Upper lobe of left lung (tissue), 6 donors: ENCODE data around the gene SCFD2. TPM values are rescaled to one million over a fixed set of nuclear protein-coding genes. Genes with fewer than 3 reads are reported as not detected.

Experiments used
- ATAC-seq, 2 donors: fragments of 200-7000 bp; cut with Tn5 transposase; one replicate each; pipeline ENCODE4 v1.9.1; 2022; ENCODE audit warnings: mild to moderate bottlenecking in 2 of 2, moderate library complexity in 2 of 2; ENCODE audit not compliant: low FRiP score in 2 of 2
- DNase-seq, 2 donors: peaks; one replicate each; pipeline ENCODE4 v3.0.0-alpha.2; 2019 to 2020
- H3K27ac ChIP-seq, 4 donors: fragments of 200-600 bp; sonication (generic); one replicate each; pipeline ENCODE4 v1.5.1; 2016 to 2019
- H3K27me3 ChIP-seq, 4 donors: fragments of 200-600 bp; sonication (generic); one replicate each; pipeline ENCODE4 v1.5.1; 2017 to 2019
- H3K36me3 ChIP-seq, 4 donors: fragments of 200-600 bp; sonication (generic); one replicate each; pipeline ENCODE4 v1.5.1; 2016 to 2019
- H3K4me1 ChIP-seq, 4 donors: fragments of 200-600 bp; sonication (generic); one replicate each; pipeline ENCODE4 v1.5.1; 2018 to 2019
- H3K4me3 ChIP-seq, 4 donors: fragments of 200-600 bp; sonication (generic); one replicate each; pipeline ENCODE4 v1.5.1; 2017 to 2019; ENCODE audit warnings: mild to moderate bottlenecking in 2 of 4, moderate library complexity in 1 of 4
- H3K9me3 ChIP-seq, 4 donors: fragments of 200-600 bp; sonication (generic); one replicate each; pipeline ENCODE4 v1.5.1; 2018 to 2019
- CTCF ChIP-seq, 6 experiments: fragments of 450-650 bp in 4 of 6; fragments of 200-600 bp in 2 of 6; sonication (generic) in 2 of 6; IDR thresholded peaks; one replicate each; pipeline ENCODE4 v1.5.1; 2016 to 2019; ENCODE audit warnings: antibody characterized with exemption in 6 of 6
- EP300 ChIP-seq, 4 donors: sonication (generic); formaldehyde crosslinking; IDR thresholded peaks; one replicate each; pipeline ENCODE4 v1.5.1; 2017; ENCODE audit warnings: antibody characterized with exemption in 4 of 4, control low read depth in 2 of 4
- POLR2A ChIP-seq, 4 donors: fragments of 450-650 bp; IDR thresholded peaks; one replicate each; pipeline ENCODE4 v1.5.1; 2016 to 2017; ENCODE audit warnings: antibody characterized with exemption in 4 of 4, mild to moderate bottlenecking in 2 of 4
- POLR2AphosphoS5 ChIP-seq, 2 donors: sonication (generic); formaldehyde crosslinking; IDR thresholded peaks; one replicate each; pipeline ENCODE4 v1.5.1; 2017; ENCODE audit warnings: antibody characterized with exemption in 2 of 2
- WGBS, 2 donors: methylation state at CpG; one replicate each; pipeline ENCODE4 v1.1.5; 2017 to 2018; 5-methylcytosine and 5-hydroxymethylcytosine counted together
- total RNA-seq, 6 donors: library from RNA; depleted of rRNA in 4 of 6; stranded (reverse); fragments of >200 nt in 4 of 6; gene quantifications; one replicate each; pipeline versions ENCODE4 v1.1.0 to v1.2.1, GENCODE V29; 2016 to 2021
- donor health status: DM: no; HTN: no; CAD: no; lungs with moderate emphysema.
- donor health status: DM: no; HTN: yes; CAD: no; lungs with severe emphysema.

SCFD2 gene
- total RNA-seq, 6 donors from 2014 or later, result 15.2 to 33.5 (median 20.0) TPM

- Histone ChIP-seq H3K4me1 (no peaks in the 10 kb centered on the region), H3K36me3 (peaks cover 0 to 6% (median 2%) of the 10 kb centered on the region in 4 donors), H3K9me3 (no peaks in the 10 kb centered on the region), H3K27me3 (no peaks in the 10 kb centered on the region), H3K4me3 (no peak overlapping the region), H3K27ac (no peak overlapping the region)
- ATAC-seq (no peak), DNase-seq (no peak)
- 94 to 95% methylated on average over 3 of the region's 3 CpGs for WGBS, 2 donors
- TF ChIP-seq CTCF (IDR thresholded peaks at IDR 0.05) (no peak), POLR2A (IDR thresholded peaks at IDR 0.05) (no peak), EP300 (IDR thresholded peaks at IDR 0.05) (no peak), POLR2AphosphoS5 (IDR thresholded peaks at IDR 0.05) (no peak)
Observed at GRCh38 chr4:53313510-53313909, 52.4 kb downstream of the SCFD2 start.

- H3K9me3 ChIP-seq, result no peaks in the 10 kb centered on the region
- no peak for TF ChIP-seq POLR2A (IDR thresholded peaks at IDR 0.05)
- no peak for TF ChIP-seq EP300 (IDR thresholded peaks at IDR 0.05)
- no peak for TF ChIP-seq POLR2AphosphoS5 (IDR thresholded peaks at IDR 0.05)
- TF ChIP-seq CTCF (IDR thresholded peaks at IDR 0.05), result no peak
- H3K4me3 ChIP-seq, result no peak overlapping the region
- peaks cover 0 to 6% (median 2%) of the 10 kb centered on the region in 4 donors for H3K36me3 ChIP-seq
- DNase-seq (no peak), ATAC-seq (no peak)
- no peaks in the 10 kb centered on the region for H3K27me3 ChIP-seq
- no peaks in the 10 kb centered on the region for H3K4me1 ChIP-seq
- WGBS, 2 donors, result 93 to 95% methylated on average over 4 of the region's 4 CpGs
- no peak overlapping the region for H3K27ac ChIP-seq
Observed at GRCh38 chr4:53309321-53310040, 56.4 kb downstream of the SCFD2 start.

- TF ChIP-seq POLR2AphosphoS5 (IDR thresholded peaks at IDR 0.05) (no peak), POLR2A (IDR thresholded peaks at IDR 0.05) (no peak), CTCF (IDR thresholded peaks at IDR 0.05) (no peak), EP300 (IDR thresholded peaks at IDR 0.05) (no peak)
- peak overlapping the region in 1 of 4 donors; percentile 14 for H3K27ac ChIP-seq
- peaks cover 0 to 2% (median 1%) of the 10 kb centered on the region in 4 donors for H3K36me3 ChIP-seq
- 53 to 64% methylated on average over 4 of the region's 4 CpGs for WGBS, 2 donors
- no peaks in the 10 kb centered on the region for H3K4me1 ChIP-seq
- DNase-seq (no peak), ATAC-seq (peak in 1 of 2 donors; percentile 39)
- no peaks in the 10 kb centered on the region for H3K27me3 ChIP-seq
- no peaks in the 10 kb centered on the region for H3K9me3 ChIP-seq
- H3K4me3 ChIP-seq, result no peak overlapping the region
Observed at GRCh38 chr4:53307819-53308780, 57.8 kb downstream of the SCFD2 start.

GRCh38 chr4:53307210-53307609 lies 58.7 kb downstream of the SCFD2 start:
- no peak overlapping the region for H3K27ac ChIP-seq
- 91 to 94% methylated on average over 1 of the region's 1 CpG for WGBS, 2 donors
- no peak overlapping the region for H3K4me3 ChIP-seq
- ATAC-seq (no peak), DNase-seq (no peak)
- H3K27me3 ChIP-seq, result no peaks in the 10 kb centered on the region
- TF ChIP-seq CTCF (IDR thresholded peaks at IDR 0.05), result no peak
- no peak for TF ChIP-seq EP300 (IDR thresholded peaks at IDR 0.05)
- no peak for TF ChIP-seq POLR2AphosphoS5 (IDR thresholded peaks at IDR 0.05)
- no peak for TF ChIP-seq POLR2A (IDR thresholded peaks at IDR 0.05)
- H3K36me3 ChIP-seq, result no peaks in the 10 kb centered on the region
- no peaks in the 10 kb centered on the region for H3K4me1 ChIP-seq
- H3K9me3 ChIP-seq, result no peaks in the 10 kb centered on the region
